Right lobe of liver (tissue), 6 donors: Measurements from ENCODE around the gene CDCA4. TPM values are rescaled to one million over a fixed set of nuclear protein-coding genes. Genes with fewer than 3 reads are reported as not detected.

ENCODE experiments used
- ATAC-seq, 4 donors: fragments of 200-7000 bp; cut with Tn5 transposase; one replicate each; pipeline ENCODE4 v1.9.1; 2020; ENCODE audit warnings: mild to moderate bottlenecking in 4 of 4, moderate library complexity in 4 of 4
- DNase-seq, 3 donors: peaks; one replicate each; pipeline ENCODE4 v3.0.0-alpha.2; 2020
- H3K27ac ChIP-seq, 3 donors: fragments of 200-600 bp; one replicate each; pipeline ENCODE4 v1.8.0; 2022
- H3K27me3 ChIP-seq, 2 donors: fragments of 200-600 bp; one replicate each; pipeline ENCODE4 v1.8.0; 2022
- H3K36me3 ChIP-seq, 4 donors: fragments of 200-600 bp; sonication (generic) in 1 of 4; one replicate each; pipeline versions ENCODE4 v1.5.1 to v1.8.0; 2017 to 2022; ENCODE audit warnings: control low read depth in 1 of 4
- H3K4me1 ChIP-seq, 4 donors: fragments of 200-600 bp; sonication (generic) in 1 of 4; one replicate each; pipeline versions ENCODE4 v1.5.1 to v1.8.0; 2017 to 2022; ENCODE audit warnings: control low read depth in 1 of 4
- H3K4me3 ChIP-seq, 3 donors: fragments of 200-600 bp; one replicate each; pipeline ENCODE4 v1.8.0; 2022
- H3K9me3 ChIP-seq, 4 donors: fragments of 200-600 bp; sonication (generic) in 1 of 4; one replicate each; pipeline versions ENCODE4 v1.5.1 to v1.8.0; 2017 to 2022; ENCODE audit warnings: control low read depth in 1 of 4
- CTCF ChIP-seq, 4 donors: fragments of 200-600 bp in 3 of 4; fragments of 450-650 bp in 1 of 4; IDR thresholded peaks; one replicate each; pipeline versions ENCODE4 v1.5.1 to v1.8.0; 2016 to 2022; ENCODE audit warnings: antibody characterized with exemption in 4 of 4, mild to moderate bottlenecking in 2 of 4
- POLR2A ChIP-seq: fragments of 450-650 bp; IDR thresholded peaks from one replicate; pipeline ENCODE4 v1.6.1; 2017; ENCODE audit warnings: antibody characterized with exemption, mild to moderate bottlenecking
- WGBS: methylation state at CpG from one replicate; pipeline ENCODE4 v1.1.6; 2018; ENCODE audit warnings: low coverage, low lambda C conversion rate; ENCODE audit not compliant: insufficient coverage; ENCODE audit errors: missing lambda C conversion rate; 5-methylcytosine and 5-hydroxymethylcytosine counted together
- intact Hi-C, 2 donors: fragments of 100-400 bp; cut with DNase I; formaldehyde crosslinking; loops; one replicate each; pipeline versions ENCODE4 v1.11.2 to v1.14.1; 2022
- total RNA-seq, 6 experiments: library from RNA; depleted of rRNA in 2 of 6; stranded (reverse); fragments of >200 nt in 2 of 6; fragmentation: NEBNext Ultra II Directional in 3 of 6; extraction: Animal tissue kit (Norgen Biotek cat#: 25700) in 3 of 6; gene quantifications; one replicate each; pipeline versions ENCODE4 v1.1.0 to v1.2.4, GENCODE V29; 2016 to 2023
- donor health status: DM: no; HTN: yes; CAD: no.
- donor health status: DM: no; HTN: no; CAD: no.
- donor health status: DM: no; HTN: no; CAD: no.
- donor health status: DM: no; HTN: yes; CAD: no.
- donor health status: DM: no; HTN: yes; CAD: no.

CDCA4 gene
- total RNA-seq, 6 experiments from 2014 or later: 0.90 to 3.5 (median 1.7) TPM

GRCh38 chr14:105058521-105059034 lies 37.7 kb upstream of the CDCA4 start:
- 41% methylated on average over 4 of the region's 14 CpGs for WGBS
- intact Hi-C loops: no loop called here

GRCh38 chr14:105056303-105056831 lies 35.5 kb upstream of the CDCA4 start:
- Histone ChIP-seq H3K36me3 (no peaks in the 10 kb centered on the region), H3K27ac (no peak overlapping the region), H3K27me3 (no peaks in the 10 kb centered on the region), H3K4me3 (no peak overlapping the region), H3K9me3 (no peaks in the 10 kb centered on the region), H3K4me1 (peaks cover 0 to 4% (median 0%) of the 10 kb centered on the region in 4 donors)
- intact Hi-C loops: no loop called here
- TF ChIP-seq CTCF (IDR thresholded peaks at IDR 0.05) (no peak), POLR2A (no peak)
- no peak for ATAC-seq
- WGBS: 39% methylated on average over 10 of the region's 22 CpGs
- DNase-seq: peak in 1 of 3 donors; percentile 51

More at GRCh38 chr14:105058521-105059034, 37.7 kb upstream of the CDCA4 start:
- peaks cover 0 to 4% (median 0%) of the 10 kb centered on the region in 4 donors for H3K4me1 ChIP-seq
- DNase-seq (peak in 2 of 3 donors; percentile 42 to 46), ATAC-seq (no peak)
- H3K9me3 ChIP-seq: no peaks in the 10 kb centered on the region
- no peaks in the 10 kb centered on the region for H3K36me3 ChIP-seq
- H3K27ac ChIP-seq: no peak overlapping the region
- H3K27me3 ChIP-seq: no peaks in the 10 kb centered on the region
- H3K4me3 ChIP-seq: no peak overlapping the region
- TF ChIP-seq CTCF (IDR thresholded peaks at IDR 0.05) (no peak), POLR2A (no peak)

GRCh38 chr14:105055736-105056302 lies 34.9 kb upstream of the CDCA4 start:
- ATAC-seq (no peak), DNase-seq (peak in 1 of 3 donors; percentile 39)
- Histone ChIP-seq H3K27ac (no peak overlapping the region), H3K27me3 (no peaks in the 10 kb centered on the region), H3K4me1 (peaks cover 0 to 4% (median 0%) of the 10 kb centered on the region in 4 donors), H3K4me3 (no peak overlapping the region), H3K36me3 (no peaks in the 10 kb centered on the region), H3K9me3 (no peaks in the 10 kb centered on the region)
- TF ChIP-seq POLR2A (no peak), CTCF (IDR thresholded peaks at IDR 0.05) (no peak)
- intact Hi-C loops: no loop called here
- WGBS: 63% methylated on average over 18 of the region's 33 CpGs

GRCh38 chr14:105055334-105055733 lies 34.5 kb upstream of the CDCA4 start:
- peaks cover 0 to 2% (median 0%) of the 10 kb centered on the region in 4 donors for H3K4me1 ChIP-seq
- TF ChIP-seq POLR2A (no peak), CTCF (IDR thresholded peaks at IDR 0.05) (no peak)

More at GRCh38 chr14:105055334-105055733, 34.5 kb upstream of the CDCA4 start:
- no peaks in the 10 kb centered on the region for H3K9me3 ChIP-seq
- ATAC-seq: no peak
- peak in 1 of 3 donors; percentile 15 for DNase-seq
- no peak overlapping the region for H3K27ac ChIP-seq
- WGBS: 51% methylated on average over 11 of the region's 15 CpGs
- no peaks in the 10 kb centered on the region for H3K27me3 ChIP-seq
- intact Hi-C loops: no loop called here
- H3K4me3 ChIP-seq: no peak overlapping the region
- no peaks in the 10 kb centered on the region for H3K36me3 ChIP-seq
